Loucy (cell line): ENCODE data around the gene MGAT1.

Experiments used
- EZH2phosphoT487 ChIP-seq: fragments of 200-600 bp; IDR thresholded peaks from 2 replicates; pipeline ENCODE4 v1.6.1; 2018; ENCODE audit warnings: antibody characterized with exemption, mild to moderate bottlenecking, moderate library complexity, borderline replicate concordance
- TF ChIP-seq, protein P1 (sequence below): fragments of 200-600 bp; sonication (generic); conservative IDR thresholded peaks from 2 replicates; pipeline ENCODE4 v1.5.1; 2014; ENCODE audit warnings: mild to moderate bottlenecking, antibody characterized with exemption, low read length

DNA sequence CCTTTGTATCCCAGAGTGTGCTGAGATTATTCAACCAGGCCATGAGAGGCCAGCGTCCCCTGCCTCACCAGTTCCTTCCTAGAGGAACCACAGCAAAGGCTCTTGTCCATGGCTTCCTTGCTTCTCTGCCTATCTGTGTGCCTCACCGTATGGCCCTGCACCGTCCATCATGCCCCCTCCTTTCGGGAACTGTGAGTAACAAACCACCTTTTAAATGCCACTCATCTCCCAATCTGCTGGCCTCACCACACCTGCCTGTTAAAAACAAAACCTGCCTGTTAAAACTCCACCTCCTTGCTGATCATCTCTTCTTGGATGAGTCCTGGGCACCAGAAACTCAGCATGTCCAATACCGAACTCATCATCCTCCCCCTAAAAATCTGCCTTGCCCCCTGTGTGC lies 58.4 kb downstream of the MGAT1 start:
- TF ChIP-seq, protein P1, sequence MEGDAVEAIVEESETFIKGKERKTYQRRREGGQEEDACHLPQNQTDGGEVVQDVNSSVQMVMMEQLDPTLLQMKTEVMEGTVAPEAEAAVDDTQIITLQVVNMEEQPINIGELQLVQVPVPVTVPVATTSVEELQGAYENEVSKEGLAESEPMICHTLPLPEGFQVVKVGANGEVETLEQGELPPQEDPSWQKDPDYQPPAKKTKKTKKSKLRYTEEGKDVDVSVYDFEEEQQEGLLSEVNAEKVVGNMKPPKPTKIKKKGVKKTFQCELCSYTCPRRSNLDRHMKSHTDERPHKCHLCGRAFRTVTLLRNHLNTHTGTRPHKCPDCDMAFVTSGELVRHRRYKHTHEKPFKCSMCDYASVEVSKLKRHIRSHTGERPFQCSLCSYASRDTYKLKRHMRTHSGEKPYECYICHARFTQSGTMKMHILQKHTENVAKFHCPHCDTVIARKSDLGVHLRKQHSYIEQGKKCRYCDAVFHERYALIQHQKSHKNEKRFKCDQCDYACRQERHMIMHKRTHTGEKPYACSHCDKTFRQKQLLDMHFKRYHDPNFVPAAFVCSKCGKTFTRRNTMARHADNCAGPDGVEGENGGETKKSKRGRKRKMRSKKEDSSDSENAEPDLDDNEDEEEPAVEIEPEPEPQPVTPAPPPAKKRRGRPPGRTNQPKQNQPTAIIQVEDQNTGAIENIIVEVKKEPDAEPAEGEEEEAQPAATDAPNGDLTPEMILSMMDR: no peak
- TF ChIP-seq EZH2phosphoT487: no peak
